HG03460 (cell line): Measurements from ENCODE around the gene CRYBG1.
A peak's percentile ranks its signal among the peaks of the same experiment; 100 is the strongest.

Experiments used
- ATAC-seq: cut with Tn5 transposase; IDR thresholded peaks from one replicate; pipeline ENCODE4 v1.9.1; 2021; ENCODE audit not compliant: unreplicated experiment

The CRYBG1 gene

DNA sequence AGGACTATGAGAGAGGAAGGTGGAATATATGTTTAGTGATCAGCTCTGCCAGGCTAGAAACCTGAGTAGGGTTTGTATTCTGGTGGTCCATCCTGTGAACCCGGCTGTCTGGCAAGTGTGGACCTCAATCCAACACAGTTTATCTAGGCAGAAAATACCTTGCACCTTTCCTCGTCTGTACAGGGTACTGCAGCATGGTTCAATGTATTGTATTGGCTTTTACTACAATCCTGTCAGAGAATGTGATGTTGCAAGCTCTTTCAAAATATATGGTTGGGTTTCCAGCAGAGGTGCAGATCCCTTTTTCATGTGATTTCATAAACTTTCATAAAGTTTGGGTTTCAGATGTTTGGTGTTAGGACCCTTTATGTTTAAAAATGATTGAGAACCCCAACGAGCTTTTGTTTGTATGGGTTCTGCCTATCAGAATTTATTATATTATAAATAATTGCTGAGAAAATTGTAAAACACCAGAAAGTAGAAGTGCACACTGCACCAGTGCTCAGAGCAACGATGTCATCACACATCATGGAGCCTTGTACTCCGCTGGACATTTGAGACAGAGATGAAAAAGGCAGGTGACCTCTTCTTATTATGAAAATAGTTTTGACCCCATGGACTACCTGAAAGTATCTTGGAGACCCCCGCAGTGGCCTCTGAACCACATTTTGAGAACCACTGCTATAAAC lies 162.2 kb downstream of the CRYBG1 start:
- no peak for ATAC-seq

DNA sequence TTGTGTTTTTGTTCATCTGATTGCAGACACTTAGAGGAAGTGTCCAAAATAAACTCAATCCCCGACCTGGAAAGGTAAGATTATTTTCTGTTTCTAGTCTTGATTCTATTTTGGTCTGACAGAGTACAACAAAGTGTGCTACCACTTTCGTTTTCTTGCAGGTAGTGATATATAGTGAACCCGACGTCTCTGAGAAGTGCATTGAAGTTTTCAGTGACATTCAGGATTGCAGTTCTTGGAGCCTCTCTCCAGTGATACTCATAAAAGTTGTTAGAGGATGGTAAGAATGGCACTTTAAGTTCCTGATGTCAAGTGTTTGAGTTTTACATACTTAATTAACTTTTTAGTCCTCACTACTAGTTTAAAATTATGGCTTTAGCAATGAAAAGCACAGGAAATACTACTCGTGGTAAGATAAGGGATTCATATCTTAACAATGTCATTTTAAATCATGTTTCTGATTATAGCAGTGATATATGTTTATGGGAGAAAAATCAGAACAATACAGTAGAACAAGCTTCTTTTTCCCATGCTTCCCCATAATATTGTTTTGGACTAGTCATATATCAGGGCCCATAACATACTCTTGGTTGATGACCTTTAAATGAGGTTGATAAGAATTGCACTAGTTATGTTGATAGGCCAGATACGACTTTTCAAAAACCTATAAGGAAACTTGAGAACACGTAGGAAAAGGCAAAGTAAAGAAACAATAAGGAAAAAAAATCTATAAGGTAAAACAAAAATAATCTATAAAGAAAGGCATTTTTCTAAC lies 164.8 kb downstream of the CRYBG1 start:
- ATAC-seq: peak; percentile 44

DNA sequence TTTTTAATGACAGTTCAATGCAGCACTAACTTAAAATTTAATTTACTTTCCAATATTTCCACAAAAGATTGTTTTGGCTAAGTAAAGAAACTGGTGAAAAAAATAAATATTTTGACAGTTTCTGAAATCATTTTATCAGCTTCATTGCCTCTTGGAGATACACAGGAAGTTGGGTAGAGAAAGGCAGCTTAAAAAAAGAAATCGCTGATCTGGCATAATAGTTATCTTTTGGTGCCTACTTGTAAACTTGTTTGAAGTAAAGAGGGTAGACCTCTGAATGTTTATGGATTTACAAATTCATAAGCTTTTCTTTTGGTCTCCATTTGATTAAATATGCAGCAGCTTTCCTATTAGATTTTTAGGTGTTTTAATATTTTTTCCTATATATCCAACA lies 165.4 kb downstream of the CRYBG1 start:
- no peak for ATAC-seq

DNA sequence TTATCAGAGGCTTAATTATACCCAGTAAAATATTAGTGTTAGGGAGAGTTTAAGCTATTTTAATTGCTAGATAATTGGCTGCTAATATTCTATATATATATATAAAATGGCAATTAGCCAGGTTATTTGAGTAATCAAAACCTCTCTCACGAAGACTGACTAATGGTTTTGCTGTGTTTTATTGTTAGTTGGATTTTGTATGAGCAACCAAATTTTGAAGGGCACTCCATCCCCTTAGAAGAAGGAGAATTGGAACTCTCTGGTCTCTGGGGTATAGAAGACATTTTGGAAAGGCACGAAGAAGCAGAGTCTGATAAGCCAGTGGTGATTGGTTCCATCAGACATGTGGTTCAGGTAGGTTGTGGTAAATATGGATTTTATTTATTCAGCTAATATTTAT lies 166.6 kb downstream of the CRYBG1 start:
- no peak for ATAC-seq

DNA sequence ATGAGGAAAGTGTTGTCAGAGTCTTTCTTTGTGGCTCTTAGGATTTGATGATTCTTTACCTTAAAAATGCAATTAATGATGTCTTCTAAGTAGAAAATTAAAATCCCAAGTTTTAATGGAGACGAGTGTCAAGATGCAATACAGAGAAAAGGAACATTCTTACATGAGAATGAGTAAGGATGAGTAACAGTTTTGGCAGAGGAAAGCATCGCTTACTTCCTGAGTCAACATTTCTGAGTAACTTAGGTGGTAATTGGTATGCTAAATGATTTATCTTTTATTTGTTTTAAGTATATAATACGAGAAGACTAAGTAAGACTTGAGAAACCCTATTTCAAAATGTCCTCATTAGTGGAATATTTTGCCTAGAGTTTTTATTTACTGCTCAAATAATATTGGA lies 167.5 kb downstream of the CRYBG1 start:
- no peak for ATAC-seq

DNA sequence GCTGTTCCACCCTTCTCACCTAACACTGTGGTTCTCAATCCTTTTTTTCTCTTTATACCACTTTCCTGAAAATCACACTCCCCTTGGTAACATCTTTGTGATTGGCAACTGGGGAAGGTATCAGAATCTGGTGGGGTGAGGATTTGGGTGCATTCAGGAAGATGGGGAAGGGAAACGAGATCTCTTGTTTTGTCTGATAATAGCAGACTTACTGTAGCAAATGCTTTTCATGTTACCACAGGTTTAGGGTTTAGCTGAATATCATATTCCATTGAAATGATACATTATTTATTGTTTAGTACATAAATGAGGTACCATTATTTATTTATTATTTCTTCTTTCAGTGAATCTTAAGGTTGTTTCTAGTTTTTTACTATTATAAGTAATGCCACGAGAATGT lies 168.0 kb downstream of the CRYBG1 start:
- ATAC-seq: no peak

DNA sequence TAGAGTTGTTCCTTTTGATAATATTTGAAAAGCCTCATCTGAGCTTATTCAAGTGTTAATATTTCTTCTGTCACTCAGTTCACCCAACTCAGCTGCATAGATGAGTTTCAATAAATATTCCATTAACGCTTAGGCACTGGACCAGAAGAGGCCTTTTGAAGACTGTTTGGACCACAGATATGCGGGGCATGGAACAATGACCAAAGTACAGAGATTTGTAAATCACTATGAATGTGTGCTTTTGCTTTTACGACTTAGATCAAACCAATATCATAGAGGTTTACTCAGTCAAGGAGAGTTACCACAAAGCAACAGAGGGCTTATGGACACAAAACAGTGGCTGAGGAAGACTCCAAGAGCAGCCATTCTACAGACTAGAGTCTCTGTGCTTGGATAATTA lies 168.9 kb downstream of the CRYBG1 start:
- no peak for ATAC-seq

DNA sequence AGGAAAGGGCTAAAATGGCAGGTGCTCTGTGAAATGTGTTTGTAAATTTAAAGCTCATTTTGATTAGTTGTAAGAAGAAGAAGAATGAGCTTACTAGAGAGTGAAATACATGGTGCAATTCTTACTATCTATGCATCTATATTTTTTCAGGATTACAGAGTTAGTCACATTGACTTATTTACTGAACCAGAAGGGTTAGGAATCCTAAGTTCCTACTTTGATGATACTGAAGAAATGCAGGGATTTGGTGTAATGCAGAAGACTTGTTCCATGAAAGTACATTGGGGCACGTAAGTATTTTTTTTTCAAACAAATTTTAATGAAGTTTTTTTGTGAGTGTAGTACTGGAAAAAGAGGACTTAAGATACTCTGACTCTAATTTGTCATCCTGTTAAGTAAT lies 169.5 kb downstream of the CRYBG1 start:
- ATAC-seq: no peak

DNA sequence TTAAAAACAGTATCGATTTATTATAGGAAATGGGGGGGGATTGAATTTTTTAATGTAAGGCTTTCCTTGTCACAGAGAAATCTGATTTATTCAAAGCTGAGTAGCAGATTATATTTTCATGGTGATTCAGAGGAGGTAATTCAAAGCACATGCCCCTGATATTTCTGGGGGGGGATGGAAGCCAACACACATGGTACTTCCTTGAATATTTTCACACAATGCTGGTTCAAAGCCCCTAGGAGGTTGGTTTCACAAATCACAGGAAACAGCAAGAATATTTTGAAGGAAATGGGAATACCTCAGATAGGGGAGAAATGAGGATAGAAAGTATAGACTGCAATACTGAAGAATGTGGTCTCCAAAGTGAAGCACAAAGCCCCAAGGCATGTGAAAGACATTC lies 170.0 kb downstream of the CRYBG1 start:
- ATAC-seq: no peak

DNA sequence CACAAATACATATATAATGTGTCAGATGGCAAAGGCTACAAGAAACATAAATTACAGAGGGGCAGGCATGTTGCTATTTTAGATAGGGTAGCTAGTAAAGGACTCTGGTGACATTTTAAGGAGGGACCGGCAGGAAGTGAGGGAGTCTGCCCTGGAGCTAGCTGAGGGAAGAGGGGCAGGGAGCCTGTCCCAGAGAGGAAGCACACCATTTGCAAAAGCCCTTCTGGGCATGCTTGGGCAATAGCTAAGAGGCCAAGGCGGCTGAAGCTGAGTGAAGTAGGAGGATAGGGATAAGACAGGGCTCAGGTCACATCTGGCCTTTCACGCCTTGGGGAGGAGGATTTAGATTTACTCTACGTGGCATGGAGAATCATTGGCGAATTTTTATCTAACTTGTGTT lies 172.5 kb downstream of the CRYBG1 start:
- ATAC-seq: no peak

DNA sequence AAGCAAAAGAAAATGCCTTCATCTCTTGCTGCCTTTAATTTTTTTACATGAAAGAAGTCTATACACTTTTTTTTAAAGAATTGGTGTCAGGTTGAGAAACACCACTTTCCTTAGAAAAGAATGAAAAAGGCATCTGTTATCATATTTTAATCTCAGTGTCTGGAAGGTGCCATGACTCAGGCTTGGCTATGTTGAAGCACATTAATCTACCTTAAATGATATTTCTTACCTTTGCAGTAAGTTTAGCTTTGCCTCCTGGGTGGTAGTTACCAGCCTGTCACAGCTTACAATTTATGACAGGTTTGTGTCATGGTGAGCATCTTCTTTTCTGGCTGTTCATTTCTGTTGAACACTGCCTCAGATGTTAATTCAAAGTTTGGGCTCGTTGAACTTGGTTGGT lies 173.5 kb downstream of the CRYBG1 start:
- no peak for ATAC-seq

DNA sequence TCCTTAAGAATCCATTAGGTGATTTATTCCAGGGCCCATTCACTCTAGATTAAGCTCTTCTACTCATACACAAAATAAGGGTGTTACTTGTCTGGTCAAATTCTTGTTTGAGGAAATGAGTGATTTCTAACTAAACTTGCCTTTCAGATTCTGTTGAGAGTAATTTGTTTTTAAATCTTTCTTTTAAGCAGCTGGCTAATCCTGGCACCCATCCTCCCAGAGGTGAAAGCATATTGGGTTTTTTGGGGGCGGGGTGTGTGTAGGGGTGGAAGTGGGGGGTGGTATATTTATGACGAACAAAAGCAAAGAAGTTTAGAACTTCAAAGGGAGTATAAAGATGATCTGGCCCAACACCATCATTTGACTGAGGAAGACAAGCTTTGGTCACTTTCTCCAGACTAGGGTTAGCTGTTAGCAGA lies 174.1 kb downstream of the CRYBG1 start:
- ATAC-seq: no peak

DNA sequence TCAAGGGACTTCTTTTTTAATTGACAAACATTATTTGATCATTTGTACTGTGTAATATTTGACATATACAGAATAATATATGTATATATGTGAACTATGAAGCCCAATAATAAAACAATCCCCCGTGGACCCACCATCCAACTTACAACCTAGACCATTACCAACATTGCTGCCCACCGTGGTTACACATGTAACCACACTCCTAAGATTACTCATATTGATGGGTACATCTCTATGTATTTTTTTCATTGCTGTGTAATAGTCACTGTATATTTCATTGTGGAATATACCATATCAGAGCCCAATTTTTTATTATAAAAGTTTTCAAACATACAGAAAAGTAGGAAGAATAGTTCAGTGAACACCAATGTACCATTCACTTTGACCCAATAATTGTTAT lies 174.5 kb downstream of the CRYBG1 start:
- ATAC-seq: no peak

DNA sequence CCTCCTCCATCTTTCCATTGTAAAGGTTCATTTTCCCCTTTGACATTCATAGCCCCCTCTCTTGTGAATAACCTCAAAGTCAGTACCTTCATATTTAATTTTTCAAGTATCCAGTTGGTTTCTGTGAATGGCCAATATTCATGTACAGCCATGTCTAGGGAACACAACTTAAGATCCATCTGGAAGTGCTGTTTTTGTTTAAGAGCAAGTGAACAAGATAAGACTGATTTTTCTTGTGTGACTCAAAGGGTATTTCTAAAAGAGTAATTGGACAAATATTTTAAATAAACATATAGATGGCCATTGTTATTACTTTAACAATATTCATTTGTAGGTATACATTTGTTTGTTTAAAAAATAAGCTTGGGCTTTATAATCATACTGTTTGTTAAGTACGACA lies 175.8 kb downstream of the CRYBG1 start:
- no peak for ATAC-seq

DNA sequence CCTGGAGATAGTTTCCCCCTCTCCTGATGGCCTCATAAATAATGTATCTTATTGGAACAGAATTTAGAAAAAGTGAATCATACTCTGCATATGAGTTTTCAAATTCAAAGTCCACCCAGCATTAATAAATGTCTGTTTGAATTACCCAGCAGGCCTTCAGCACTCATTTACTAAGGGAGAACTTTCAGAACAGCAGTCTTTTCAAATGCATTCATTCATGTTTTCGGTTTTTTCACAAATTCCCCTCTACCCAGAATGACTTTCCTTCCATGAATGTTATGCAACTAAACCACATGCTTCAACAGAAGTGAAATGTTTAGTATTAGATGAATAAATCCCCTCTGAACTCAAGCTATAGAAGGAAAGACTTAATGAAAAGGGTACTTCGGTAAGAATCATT lies 176.3 kb downstream of the CRYBG1 start:
- ATAC-seq: no peak

DNA sequence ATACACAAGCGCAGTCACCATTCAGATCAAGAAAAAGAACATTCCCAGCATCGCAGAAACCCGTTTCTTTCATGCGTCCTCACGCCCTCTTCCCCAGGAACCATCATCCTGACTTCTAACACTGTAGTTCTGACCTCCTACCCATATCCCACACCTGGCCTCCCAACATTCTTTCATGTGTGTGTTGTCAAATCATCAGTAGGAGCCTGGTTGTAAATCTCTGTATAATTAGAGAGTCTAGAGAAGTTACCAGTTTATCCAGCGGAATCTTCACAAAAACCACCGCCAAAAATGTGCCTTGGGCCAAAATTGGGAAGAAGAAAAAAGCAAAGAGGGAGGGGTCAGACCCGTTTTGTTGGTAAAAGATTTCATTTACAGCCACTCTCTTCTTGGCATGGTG lies 177.1 kb downstream of the CRYBG1 start:
- ATAC-seq: no peak

DNA sequence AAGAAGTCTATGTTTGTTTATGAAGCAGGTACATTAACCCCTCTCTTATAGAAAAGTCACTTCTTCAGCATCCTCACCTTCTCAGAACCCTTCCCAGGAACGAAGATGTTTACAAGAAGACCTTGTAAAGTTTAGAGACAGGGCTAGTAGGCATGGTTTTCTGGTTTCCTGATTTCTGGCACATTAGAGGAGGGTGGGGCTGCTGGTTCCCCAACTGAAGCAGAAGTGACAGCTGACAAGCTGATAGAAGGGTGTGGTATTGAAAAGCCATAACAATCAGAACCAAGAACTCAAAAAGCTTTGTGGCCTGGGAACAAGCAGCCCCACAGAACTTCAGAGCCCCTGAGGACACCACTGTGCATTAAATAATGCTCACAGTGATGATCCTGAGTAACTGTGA lies 177.6 kb downstream of the CRYBG1 start:
- ATAC-seq: no peak

DNA sequence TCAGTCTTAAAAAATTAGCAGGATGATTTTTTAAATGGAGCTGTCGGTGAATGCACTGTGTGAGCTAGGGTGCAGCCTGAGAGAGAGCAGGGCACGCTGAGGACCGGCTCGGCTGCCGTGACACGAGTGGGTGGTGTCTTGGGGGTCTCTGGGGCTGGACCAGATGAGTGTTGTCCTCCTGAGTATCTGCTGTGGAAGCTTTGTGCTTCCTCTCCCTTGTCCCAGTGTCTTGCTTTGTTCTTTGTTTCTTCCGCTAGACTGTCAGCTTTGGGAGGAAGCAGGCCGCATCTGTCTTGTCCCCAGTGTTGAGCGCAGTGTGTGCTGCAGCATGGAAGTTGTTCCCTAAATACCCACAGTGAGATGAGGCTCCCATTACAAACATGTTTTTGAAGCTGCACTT lies 179.4 kb downstream of the CRYBG1 start:
- ATAC-seq: no peak

DNA sequence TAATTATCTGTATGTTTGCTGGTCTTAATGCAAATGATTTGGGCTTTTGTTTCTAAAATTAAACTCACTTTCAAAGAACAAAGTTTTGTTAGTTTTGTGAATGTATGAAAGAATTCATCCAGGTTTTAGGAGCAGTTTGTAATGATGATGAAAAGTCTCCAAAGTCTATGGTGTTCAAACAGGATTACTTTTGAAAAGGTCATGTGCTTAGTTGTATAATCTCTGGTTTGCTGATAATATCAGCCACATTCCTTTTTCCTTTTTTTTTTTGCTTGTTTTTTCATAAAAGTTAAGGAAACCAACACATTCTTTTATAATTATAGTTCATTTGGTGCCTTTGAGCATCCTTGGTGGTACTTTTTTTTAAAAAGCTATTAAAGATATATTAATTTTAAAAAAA lies 179.9 kb downstream of the CRYBG1 start:
- no peak for ATAC-seq

DNA sequence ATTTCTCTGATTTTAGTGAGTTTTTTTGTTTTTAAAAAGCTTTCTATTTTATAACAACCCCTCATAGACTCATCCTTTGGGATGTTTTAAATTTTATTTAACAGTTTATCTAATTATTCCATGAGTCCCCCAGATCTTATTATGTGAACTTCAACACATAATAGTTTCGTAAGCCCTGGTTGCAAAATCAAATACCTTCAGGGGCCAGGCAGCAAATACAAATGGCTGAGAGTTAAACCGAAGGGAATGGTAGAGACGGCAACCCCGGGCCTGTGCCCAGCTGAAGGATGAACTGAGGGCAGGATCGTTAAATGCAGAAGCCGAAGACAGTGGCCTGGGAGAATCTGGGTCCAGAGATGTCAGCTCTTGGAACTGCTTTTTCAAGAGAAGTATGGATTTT lies 180.4 kb downstream of the CRYBG1 start:
- ATAC-seq: no peak

DNA sequence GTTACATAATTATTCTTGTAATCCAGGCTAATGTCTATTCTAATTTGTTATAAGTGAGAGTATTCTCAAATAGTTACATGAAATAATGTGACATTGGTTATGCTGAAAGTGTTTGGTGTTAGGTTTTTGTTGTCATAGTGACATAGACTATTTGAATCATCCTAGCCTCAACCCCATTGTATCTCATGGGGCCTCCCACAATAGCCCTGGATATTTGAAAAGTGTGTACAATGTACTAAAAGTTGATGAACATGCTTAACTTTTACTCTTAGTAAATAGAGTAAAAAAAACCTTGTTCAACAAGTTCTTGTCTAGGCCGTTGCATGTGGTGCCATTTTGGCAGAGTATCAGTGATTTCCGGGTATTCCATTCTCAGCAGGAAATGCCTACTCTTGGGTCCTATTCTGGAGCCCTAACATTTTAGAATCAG lies 185.8 kb downstream of the CRYBG1 start:
- ATAC-seq: no peak

DNA sequence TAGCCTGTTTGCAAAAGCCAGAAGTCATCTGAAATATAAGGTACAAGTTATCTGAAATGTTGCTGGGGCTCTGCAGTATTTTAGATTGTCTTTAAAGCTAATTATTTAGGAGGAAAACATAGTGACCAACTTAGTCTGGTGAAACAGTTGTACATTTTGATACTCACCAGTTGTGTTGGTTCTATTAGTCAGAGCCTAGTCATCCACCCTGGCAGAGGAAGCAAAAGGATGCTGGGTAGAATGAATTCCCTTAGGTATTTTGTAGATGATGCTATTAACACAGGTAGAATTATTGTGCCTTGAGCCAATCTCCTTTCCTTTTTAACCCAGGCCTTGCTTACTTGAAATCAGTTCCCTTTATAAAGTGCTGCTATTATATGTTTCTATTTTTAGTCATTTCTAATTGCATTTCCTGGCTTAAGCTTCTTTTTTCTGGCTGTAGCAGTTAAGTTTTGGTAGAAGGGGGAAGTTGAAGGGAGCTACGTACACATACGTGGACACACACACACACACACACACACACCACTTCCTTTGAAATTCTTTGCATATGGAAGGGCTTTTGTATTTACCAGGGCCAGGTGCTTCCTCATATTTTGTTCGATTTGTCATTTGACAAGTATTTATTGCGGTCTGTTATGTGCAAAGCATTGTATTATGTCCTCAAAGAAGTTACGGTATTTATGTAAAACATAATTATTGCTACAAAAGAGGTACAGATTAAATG lies 186.3 kb downstream of the CRYBG1 start:
- no peak for ATAC-seq
